CD4-positive, alpha-beta T cell treated with Interleukin-15 for 4 hours (primary cell): ENCODE measurements around the gene CMC4.

Source experiments
- DNase-seq: peaks from one replicate; pipeline ENCODE4 v3.0.0-alpha.2; 2020; ENCODE audit warnings: low spot score

The CMC4 gene, protein sequence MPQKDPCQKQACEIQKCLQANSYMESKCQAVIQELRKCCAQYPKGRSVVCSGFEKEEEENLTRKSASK

GRCh38 chrX:155070975-155071693, at the start of gene CMC4, which contains the start of the genes BRCC3 and MTCP1:
TSS of gene CMC4 (minus strand) at chrX:155071136. CDS start at chrX:155064023, 7,113 bp downstream.
TSS of gene BRCC3 (plus strand) at chrX:155071508. CDS start at chrX:155071528, 20 bp downstream.
TSS of gene MTCP1 (minus strand) at chrX:155071136. CDS start at chrX:155066010, 5,126 bp downstream.
- peak; percentile 72 for DNase-seq

- DNase-seq = no peak
Observed at GRCh38 chrX:155115174-155115819, 44.4 kb upstream of the CMC4 start.

GRCh38 chrX:155113097-155113496, 42.2 kb upstream of the CMC4 start:
- no peak for DNase-seq

DNA sequence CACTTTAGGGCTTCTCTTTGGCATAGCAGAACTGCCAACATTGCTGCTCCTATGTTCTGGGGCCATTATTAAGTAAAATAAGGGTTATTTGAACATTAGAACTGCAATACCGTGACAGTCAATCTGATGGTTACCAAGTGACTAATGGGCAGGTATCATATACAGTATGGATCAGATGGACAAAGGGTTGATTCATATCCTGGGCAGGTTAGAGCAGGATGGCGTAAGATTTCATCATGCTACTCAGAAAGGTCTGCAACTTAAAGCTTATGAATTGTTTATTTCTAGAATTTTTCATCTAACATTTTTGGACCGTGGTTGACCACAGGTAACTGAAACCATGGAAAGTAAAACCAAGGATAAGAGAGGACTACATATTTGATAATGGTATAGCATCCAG, 41.2 kb upstream of the CMC4 start:
- no peak for DNase-seq

GRCh38 chrX:155108427-155108826, 37.5 kb upstream of the CMC4 start:
- DNase-seq = no peak

GRCh38 chrX:155105919-155106318, 35.0 kb upstream of the CMC4 start:
- no peak for DNase-seq

GRCh38 chrX:155094468-155095061, 23.6 kb upstream of the CMC4 start:
- peak; percentile 38 for DNase-seq

- DNase-seq = no peak
Observed at GRCh38 chrX:155086961-155087735, 16.2 kb upstream of the CMC4 start.

DNA sequence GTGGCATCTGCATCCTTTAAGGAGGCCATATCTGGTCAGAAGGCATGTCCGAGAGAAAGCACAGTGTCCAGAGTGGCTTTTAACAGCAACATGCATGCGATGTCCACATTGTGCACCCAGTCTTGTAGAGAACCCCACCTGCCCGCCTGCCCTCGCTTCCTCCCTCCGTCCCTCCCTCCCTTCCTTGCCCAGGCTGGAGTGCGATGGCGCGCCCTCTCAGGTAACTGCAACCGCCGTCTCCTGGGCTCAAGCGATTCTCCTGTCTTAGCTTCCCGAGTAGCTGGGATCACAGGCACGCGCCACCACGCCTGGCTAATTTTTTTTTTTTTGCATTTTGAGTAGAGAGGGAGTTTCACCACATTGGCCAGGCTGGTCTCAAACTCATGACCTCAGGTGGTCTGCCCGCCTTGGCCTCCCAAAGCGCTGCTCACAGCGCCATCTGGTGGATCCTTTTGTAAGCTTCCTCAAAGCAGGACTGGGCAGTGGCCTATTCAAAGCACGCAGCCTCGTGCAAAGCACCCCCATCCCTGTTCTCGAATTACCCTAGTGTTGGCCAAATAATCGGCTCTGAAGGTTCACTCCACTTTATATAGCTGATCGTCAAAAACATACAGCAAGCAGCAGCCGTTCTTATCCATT, 15.4 kb upstream of the CMC4 start:
- DNase-seq = peak; percentile 40

DNA sequence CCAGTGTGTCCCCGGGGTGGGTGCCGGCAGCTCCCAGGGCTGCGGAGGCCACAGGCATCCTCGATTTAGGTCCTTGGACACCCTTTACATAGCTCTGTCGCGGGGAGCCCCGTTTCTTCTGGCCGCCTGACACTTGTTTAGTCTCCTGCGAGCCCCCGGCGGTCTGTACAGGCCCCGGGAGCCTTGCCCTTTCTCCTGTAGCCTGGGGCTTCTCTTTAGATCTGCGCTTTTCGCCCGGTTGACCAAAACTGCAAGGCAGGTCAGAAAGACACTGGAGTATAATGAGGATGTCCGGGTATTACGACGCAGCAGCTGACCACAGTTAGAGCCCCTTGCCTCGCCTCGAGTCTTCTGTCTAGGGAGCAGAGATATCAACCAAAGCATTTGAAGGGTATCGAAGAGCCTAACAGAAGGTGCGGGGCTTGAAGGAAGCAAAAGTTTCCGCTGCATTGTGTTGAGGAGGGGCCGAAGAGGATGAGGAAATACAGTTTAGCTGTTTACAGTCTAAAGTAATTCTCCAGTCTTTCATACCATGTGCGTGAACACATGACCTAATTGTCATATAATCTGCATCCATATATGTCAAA, 851 bp upstream of the CMC4 start:
- DNase-seq = no peak

- DNase-seq = no peak
Observed at GRCh38 chrX:155070663-155070974, 317 bp downstream of the CMC4 start.

- no peak for DNase-seq
Observed at GRCh38 chrX:155070038-155070437, 898 bp downstream of the CMC4 start.

DNA sequence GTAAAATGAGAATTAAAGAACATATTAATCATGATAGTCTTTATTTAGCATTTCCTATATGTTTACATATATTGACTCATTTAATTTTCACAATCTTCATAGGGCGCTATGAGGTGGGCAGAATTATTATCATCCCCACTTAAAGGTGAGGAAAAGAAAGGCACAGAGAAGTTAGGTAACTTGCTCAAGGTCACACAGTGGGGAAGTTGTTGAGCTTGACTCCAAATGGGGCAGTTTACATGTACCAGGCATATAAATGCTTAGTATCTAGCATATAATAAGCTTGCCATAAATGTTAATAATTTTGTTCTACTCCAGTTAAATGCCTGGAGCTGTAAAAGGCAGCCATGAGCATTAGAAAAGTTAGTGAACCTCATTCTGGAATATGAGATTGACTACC, 1.5 kb downstream of the CMC4 start:
- DNase-seq = no peak

GRCh38 chrX:155068165-155068564, 2.8 kb downstream of the CMC4 start:
- DNase-seq = no peak

DNA sequence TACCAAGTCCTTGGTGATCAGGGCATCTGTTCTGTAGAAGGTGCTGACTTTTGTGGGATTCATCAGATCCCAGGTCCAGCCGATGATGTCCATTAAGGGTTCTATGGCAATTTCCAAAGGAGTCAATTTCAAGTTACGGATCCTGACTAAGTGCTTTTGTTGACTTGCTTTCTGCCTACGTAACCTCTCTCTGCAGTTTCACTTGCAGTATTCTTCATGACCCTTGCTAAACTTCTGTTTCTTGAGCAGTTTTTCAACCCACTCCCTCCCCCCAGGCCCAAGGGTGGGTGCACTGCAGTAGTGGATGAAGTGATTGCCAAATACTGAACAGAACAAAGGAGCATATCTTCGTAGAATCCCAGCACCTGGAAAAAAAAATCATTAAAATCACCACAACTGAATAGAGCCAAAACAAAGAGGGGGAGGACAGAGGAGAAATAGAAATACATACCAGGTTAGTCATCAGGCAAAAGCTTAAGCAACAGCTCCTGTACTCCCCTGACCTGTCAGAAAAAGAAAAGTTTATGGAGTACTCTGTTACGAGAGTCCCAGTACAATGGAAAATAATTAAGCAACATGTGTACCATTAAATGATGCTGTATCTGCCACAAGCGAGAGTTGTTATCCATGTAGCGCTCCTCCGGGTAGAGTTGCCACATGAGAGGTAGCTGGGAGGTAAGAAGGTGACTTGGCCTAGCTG, 5.8 kb downstream of the CMC4 start:
- DNase-seq = no peak

- DNase-seq = no peak
Observed at GRCh38 chrX:155061760-155062159, 9.2 kb downstream of the CMC4 start.

DNA sequence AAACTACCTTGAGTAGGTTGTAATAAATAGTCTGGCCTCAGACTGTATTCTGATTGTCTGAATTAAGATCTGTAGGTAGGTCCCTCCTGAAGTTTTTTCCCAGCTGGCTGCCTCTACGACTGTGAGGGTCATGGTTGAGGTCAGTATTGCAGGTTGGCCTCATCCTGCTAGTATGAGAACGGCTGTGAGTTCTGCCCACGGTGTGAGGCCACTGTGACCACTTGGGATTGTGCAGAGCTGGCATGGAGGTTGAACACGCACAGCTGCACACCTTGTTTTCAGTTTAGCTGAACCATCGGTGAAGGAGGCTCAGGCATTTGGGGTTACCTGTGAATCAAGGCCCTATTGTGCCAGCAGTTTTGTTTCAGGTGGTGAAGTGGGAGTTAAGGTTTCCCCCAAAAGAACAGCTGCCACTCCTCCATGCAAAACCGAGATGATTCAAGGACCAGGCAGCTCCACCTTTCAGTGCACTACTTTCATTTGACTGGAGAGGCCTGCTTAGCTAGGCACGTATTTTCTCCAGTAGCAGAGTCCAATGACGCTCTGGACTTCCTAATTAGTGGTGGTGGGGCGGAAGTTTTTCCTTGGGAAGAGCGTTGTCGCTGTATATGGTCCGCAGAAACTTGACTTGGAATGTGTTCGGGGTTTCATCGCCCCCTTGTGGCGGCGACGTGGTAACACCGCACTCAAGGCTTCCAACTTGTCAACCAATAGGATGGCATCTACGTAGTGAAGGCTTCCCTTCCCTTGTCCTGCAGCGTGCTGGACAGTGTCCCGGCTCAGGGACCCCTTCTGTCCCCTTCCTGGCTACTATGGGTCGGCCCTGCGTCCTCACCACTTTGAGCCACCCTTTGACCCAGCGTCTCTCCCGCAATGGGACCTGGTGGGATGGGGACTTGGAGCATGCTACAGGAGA, 13.8 kb downstream of the CMC4 start:
- DNase-seq = peak; percentile 43

- peak; percentile 33 for DNase-seq
Observed at GRCh38 chrX:155056471-155056870, 14.5 kb downstream of the CMC4 start.

GRCh38 chrX:155055494-155055893, 15.4 kb downstream of the CMC4 start:
- no peak for DNase-seq

GRCh38 chrX:155054255-155054654, 16.7 kb downstream of the CMC4 start:
- no peak for DNase-seq
